Stimulated activated CD8-positive, alpha-beta memory T cell treated with anti-CD3 and anti-CD28 coated beads, Interleukin-12 subunit alpha, Interleukin-12 subunit beta, amount 100 ng/mL, for 24 hours (primary cell): ENCODE measurements around the gene HLA-DRA.

ENCODE experiments used
- DNase-seq: peaks from one replicate; pipeline ENCODE4 v3.0.0-alpha.2; 2020; ENCODE audit errors: extremely low read depth

HLA-DRA gene

DNA sequence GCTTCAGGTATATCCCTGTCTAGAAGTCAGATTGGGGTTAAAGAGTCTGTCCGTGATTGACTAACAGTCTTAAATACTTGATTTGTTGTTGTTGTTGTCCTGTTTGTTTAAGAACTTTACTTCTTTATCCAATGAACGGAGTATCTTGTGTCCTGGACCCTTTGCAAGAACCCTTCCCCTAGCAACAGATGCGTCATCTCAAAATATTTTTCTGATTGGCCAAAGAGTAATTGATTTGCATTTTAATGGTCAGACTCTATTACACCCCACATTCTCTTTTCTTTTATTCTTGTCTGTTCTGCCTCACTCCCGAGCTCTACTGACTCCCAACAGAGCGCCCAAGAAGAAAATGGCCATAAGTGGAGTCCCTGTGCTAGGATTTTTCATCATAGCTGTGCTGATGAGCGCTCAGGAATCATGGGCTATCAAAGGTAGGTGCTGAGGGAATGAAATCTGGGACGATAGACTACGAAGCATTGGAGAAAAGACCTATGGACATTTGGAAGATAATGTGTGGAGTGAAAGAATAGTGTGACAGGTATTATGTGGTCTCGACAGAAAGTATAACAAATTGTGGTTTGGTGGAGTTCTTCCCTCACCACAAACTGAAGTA, at the start of gene HLA-DRA:
Gene HLA-DRA (plus strand): TSS at position 286 of the 613 bp plus-strand sequence. CDS start 64 bp downstream, at position 350.
- DNase-seq = no peak

DNA sequence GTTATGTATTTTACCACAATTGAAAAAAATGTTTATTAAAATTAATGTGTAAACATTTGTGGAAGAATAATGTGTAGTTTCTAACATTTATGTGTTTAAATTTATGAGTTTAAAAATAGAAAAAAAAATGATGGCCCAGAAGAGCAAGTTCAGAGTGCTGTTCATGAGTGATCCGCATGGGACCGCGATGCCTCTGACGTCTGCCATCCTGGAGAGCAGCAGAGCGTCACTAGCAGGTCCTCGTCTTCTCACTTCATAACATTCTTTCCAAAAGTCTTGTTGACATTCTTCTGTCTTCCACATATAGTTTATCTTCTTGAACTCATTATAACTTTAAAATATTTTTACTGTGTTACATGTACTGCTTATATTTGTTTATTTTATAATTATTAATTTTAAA, 48.2 kb upstream of the HLA-DRA start:
- DNase-seq = no peak

DNA sequence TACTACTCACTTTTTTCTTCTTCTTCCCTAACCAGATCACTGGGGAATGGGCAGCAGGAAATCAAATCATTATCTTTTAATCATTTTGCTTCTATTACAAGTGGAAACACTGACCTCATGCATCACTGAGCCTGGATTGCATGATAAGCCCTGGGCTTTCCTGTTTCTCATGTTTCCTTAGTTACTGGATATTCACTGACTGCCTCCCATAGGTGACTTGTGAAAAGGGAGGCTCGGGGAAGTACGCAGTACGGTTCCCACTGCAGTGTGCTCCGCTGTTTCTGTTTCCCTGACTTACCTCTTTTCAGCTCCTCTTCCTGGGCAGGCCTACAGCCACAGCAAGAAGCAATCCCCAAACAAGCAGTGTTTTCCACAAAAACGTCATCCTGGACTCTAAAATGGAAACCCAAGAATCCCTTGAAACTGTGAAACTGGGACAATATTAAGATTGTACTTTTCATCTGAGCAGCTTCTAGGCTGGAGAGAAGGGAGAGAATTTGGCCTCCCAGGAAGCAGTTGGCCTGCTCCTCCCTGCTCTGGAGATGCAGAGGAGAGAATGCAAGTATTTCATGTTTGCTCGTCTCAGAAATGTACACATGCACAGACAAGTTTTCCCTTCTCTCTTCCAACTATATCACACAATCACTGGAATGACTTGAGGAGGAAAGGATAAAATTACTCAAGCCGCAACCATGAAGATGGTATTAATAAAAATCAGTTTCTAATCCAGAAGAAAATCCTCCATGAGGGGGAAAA, 45.8 kb upstream of the HLA-DRA start:
- DNase-seq = no peak

DNA sequence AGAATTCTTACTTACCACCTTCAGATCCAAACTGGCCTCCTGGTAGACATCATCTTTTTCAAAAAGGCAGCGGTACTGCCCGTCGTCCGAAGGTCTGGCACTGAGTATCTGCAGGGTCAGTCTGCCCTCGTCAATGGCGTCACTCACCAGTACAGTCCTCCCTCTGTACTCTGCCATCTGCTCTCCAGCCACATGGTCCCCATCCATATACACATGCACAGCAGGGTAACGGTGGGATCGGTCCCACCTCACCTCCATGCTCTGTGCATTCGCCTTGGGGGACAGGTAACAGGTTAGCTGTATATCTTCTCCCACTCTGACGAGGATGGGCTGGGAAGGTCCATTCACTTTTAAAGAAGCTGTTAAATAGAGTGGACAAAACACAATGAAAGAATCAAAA, 43.7 kb upstream of the HLA-DRA start:
- no peak for DNase-seq

DNA sequence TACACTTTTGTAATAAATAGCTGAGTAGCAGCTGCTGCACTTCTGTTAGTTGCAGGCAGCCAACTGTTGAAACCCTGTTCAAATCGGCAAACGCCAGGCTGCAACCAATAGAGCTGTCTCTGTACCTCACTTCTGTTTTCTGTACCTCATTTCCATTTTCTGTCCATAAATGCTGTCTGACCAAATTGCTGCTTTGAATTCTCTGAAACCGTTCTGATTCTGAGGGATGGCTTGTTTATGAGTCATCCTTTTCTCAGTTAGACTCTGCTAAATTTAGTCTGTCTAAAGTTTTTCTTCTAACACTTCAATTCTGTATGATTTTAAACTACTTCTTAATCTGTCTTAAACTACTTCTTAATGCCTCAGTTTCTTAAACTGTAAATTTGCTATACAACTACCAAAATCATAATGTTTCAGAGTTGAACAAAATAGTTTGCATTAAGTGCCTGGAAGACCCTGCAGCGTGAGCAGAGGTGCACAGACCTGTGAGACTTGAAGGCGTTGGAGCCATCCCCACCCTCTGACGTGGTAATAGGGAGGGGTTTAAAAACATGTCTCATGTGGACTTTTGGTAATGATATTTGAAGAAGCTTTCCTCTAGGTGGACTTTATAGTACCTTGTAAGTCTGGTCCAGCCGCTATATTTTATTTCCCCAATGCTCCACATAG, 42.3 kb upstream of the HLA-DRA start:
- no peak for DNase-seq

DNA sequence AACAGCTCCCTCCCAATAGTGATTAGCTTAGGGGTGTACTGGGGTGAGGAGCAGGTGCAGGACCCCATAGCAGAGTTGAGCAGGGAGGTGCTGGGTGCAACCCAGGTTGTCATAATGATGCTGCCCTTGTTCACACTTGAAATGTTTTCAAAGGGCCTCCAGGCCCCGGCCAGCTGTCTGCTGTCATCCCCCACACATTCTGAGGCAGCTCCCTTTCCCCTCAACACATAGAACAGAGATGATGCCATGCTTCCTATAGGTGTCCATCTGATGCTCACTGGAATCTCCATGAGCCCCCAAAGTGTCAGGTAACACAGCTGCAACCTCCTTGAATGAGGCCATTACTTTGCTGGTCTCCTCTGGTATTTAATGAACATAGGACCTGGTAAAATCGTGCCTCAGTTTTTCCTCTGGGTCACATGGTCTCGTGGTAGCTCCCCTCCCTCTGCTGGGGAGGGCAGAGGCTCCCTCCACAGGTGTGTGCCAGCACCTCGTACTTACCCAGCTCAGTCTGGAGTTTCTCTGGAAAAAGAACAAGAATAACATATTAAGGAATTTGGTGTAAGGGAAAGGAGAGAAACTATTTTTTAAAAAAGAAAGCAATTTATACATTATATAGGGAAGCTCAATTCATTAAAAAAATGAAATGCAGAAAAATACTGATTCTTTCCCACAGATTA, 38.3 kb upstream of the HLA-DRA start:
- DNase-seq = no peak

DNA sequence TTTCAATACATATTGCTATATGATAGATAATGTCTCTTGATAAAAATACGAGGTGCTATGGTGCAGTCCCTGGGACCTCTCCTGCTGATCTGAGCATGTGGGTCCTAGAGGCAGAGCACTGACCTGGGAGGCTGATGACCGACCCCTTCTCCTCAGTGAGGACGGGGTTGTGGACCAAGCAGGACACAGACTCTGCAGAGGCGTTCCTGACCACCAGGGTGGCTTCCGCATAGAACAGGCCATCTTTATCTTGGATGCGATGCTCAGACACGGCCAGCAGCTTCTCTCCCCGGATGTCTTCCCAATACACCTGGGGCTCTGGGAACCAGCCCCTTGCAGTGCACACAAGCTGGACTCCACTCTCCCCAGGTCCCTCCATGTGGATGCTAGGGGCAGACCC, 36.9 kb upstream of the HLA-DRA start:
- DNase-seq = no peak

DNA sequence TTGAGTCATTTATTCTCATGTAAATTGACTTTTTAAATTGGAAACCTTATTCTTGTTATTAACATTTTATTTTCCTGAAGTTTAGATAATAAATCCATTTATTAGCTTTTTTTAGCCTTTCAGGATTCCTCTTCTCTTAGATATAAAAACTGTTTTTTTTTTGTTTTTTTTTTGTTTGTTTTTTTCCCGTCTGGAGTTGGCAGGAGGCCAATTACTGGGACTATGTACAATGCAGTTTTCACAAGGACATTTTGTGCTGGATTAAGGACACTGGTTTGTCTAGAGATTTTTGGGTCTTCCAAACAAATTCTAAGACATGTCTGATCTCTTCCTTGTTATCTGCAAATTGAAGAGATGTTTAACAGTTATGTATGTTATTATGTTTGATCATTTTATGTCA, 34.0 kb upstream of the HLA-DRA start:
- no peak for DNase-seq

DNA sequence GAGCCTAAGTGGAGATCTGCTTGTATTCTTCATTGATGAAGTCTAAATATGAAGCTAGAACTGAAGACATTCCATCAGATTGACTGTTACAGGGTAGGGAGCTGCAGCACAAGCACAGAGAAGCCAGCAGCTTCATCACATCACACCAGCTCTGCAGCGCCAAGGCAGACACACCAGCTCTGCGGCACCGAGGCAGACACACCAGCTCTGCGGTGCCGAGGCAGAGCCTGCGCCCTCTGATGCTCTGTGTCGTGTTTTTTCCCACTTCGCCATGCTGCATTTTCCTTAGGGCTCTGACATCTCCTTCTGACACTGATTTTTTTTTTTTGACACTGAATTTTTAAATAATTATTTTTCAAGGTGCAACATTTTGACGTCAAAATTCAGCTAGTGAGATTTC, 33.5 kb upstream of the HLA-DRA start:
- DNase-seq = no peak

DNA sequence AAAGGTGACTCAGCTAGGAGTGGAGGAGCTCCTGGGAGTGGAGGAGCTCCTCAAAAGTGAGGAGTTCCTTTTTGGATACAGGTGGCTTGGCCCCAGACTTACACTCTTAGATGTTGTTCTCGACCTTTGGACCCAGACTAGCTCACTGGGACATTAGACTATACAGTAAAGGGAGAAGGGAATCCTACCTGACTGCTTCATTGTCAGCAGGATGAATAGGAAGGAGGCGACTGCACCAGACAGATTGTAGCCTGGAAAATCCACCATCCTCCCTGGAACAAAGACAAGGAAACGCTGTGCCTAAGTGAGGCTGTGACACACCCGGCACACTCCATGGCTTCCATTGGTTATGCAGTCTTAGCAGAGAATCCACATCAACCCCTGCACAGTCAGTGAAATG, 32.8 kb upstream of the HLA-DRA start, which contains the start of gene BTNL2:
Gene BTNL2 (minus strand): TSS at position 325 of the 400 bp plus-strand sequence. CDS start 58 bp downstream, at position 267.
- no peak for DNase-seq

DNA sequence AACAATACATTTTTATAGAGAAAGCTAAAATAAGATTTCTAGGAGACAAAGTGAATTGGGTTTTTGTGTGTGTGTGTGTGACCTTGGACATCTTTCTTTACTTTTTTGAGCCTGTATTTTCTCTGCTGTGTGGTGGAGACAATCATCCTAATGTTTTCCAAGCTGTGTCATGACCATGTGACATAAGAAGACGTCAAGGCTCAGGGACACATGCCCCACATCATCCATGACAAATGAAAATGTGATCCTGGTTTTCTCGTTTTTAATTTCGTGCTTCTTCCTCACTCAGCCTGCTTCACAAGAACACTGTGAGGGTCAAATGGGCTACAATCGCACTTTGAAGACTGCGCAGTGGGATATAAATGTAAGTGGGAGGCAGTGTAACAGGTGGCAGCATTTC, 28.8 kb upstream of the HLA-DRA start:
- no peak for DNase-seq

DNA sequence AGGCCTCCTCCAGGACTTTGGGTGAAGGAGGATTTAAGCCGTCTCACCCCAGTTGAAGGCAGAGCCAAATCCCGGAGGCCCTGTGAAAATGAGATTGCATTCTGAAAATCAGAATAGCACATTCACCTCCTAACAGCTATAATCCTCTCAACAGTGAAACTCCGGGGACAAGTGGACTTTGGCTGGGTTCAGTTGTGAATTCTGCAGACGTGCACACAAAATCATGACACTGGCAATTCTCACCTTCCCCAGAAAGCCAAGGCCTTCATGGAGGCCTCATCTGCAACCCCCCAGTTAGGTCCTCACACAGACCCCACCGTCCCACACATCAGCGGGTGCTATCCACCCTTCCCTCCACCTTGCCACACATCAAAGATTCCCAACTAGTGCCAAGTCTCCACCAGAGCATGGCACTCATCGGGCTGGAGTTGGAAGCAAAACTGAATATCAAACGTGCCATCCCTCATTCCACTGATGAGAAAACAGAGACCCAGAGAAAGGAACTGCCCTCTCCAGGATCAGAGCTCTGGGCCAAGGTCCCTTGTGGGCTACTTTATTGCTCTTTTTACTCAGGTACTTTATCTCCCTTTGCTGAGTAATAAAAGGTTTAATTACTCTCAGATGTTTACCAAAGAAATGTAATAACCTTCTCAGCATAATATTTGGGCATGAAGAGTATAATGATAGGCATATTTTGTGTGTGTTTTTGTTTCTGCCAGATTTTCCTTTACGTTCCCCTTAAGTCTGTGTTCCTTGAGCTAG, 27.9 kb upstream of the HLA-DRA start:
- DNase-seq = no peak

DNA sequence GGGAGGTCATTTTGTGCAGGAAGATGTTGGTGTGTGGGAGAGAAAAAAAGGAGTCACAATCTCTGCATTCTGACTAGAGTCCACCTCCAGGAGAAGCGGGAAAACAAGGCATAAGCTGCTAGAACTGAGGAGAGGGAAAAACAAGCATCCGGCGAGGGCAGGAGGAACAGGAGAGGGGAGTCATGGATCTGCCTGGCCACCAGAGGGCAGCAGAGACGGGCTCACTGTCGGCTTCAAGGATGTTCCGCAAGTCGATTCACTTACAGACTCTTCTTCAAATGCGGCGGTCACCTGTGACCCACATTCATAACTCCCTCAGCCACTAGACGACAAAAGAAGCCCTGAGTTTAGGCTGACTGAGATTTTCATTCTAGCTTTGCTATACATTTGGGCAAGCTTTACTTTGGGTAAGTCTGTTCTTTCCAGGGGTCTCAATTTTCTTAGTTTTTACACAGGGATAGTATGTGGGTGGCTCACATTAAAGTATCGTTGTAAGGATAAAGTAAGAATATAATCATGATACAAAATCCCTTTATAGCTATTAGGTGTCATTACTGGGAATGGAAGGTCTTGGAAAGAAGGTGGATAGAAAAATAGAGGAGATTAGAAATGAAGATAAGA, 26.1 kb upstream of the HLA-DRA start:
- DNase-seq = peak; percentile 60

DNA sequence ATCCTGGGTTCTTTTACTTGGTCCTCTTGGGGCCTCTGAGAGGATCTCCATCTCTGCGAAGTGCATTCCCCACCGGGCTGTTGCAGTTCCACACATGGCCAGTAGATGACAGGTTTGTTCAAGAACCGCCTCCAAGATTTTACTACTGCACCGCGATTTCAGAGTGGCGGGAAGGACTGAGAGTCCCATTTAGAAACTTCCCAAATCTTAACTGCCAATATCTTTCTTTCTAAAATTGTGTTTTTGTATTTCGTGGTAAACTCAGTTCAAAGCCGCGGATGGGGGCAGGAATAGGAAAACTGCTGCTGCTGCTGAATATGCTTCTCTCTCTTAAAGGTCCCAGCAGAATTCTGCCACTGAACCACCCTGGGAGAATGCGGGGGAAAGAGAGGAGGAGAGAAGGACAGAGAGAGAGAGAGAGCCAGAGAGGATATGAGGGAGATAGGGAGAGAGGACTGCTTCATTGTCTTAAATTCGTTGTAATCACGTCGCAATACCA, 24.1 kb upstream of the HLA-DRA start:
- peak; percentile 35 for DNase-seq

DNA sequence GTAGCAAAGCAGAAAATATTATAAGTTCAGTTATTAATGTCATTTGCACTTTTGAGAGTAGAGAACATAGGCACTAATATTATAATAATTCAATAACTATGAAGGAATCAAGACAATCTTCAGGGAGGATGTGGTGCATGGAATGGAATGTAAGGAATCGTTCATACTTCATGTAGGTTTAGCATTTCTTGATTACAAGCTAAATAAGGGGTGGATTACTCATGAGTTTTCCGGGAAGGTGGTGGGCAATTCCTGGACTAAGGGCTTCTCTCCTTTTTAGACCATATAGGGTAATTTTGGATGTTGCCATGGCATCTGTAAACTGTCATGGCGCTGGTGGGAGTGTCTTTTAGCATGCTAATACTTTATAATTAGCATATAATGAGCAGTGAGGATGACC, 23.7 kb upstream of the HLA-DRA start:
- DNase-seq = no peak

DNA sequence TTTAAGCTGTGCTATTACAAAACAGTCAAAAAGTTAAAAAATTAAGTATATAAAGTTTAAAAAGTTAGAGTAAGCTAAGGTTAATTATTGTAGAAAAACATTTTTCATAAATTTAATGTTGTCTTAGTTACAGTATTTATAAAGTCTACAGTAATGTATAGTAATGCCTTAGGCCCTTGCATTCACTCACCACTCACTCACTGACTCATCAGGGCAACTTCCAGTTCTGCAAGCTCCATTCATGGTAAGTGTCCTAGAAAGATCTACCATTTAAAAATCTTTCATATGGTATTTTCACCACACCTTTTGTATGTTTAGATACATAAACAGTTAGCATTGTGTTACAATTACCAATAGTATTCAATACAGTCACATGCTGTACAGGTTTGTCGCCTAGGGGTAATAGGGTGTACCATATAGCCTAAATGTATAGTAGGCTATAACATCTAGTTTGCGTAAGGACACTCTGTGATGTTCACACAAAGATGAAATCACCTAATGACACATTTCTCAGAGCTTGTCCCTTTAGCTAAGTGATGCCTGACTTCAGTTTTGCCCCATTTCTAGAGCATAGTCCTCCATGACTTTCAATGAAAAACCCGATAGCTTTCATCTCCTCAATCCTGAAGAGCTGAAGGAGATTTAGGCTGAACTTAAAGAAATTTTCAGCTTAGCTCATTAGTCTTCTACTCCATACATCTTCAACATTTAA, 14.9 kb upstream of the HLA-DRA start:
- no peak for DNase-seq

DNA sequence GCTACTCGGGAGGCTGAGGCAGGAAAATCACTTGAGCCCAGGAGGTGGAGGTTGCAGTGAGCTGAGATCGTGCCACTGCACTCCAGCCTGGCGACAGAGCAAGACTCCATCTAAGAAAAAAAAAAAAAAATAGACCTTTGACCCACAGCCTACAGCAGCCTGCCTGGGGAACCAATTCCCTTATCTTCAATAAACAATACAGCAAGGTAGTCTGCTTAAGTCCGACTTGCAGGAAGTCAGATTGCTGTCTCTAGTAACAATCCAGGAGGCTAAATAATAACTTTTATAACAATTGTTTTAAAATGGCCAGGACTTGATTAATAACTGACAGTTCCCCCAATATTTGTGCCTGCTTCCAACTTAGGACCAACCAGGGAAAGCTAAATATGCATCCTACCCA, 13.3 kb upstream of the HLA-DRA start:
- DNase-seq = no peak

DNA sequence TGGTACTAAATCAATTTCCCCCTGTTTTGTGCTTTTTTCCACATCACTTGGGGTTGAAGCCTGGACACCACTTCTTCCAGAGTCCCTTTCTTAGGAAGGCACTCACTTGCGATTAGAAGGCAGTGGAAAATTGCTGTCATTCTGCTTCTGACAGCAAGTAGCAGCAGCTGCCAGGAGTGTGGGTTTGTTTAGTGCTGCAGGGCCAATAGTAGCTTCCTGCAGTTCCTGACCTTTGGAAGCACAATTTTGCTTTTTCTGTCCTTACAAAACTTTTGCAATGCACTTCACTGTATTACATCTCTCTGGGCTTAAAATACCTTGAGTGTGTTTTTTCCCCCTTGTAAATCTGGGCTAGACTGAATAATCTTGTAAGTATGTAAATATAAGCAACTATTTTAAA, 12.5 kb upstream of the HLA-DRA start:
- DNase-seq = no peak

DNA sequence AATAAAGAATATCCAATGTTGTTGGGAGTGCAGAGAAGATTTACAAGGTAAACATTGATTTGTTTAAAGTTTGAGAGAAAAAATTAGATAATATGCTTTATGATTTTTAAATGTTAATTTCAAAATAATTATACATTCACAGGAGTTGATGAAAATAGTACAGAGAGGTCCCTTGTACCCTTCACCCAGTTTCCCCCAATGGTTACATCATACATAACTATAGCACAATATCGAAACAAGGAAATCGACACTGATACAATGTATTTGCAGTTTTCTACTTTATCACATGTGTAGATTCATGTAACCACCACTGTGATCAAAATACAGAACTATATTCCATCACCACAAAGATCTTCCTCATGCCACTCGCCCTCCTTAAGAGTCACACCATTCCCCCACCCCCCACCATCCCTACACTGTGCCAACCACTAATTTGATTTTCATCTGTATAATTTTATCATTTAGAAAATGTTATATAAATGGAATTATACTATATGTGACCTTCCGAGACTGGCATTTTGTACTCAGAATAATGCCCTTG, 11.7 kb upstream of the HLA-DRA start:
- DNase-seq = no peak

DNA sequence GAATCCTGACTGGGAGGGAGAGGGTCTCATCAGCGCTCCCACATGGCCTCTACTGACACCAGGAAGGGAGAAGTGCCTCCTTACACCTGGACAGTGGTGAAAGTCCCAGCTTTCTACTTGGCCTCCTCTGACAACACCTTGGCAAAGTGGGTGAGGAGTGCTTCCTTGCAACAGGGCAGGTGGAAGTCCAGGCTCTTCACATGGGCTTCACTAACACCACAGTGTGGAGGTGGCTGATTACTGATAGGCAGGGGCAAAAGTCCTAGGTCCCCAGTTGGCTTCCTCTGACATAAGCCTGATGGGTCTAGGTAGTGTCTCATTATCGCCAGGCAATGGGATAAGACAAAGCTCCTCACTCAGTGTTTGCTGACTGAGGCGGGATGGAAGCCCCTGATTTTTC, 9.5 kb upstream of the HLA-DRA start:
- DNase-seq = no peak
